Left cardiac atrium (tissue), 4 donors: Measurements from ENCODE around the gene MAGEA6. TPM values are rescaled to one million over a fixed set of nuclear protein-coding genes. Genes with fewer than 3 reads are reported as not detected.
"Not testable (repeated sequence)": the region's sequence is repeated elsewhere in the genome, so short reads cannot be mapped to it uniquely, and the experiment has no call there.

Experiments used
- ATAC-seq, 2 donors: fragments of 200-7000 bp; cut with Tn5 transposase; one replicate each; pipeline ENCODE4 v1.9.1; 2020; ENCODE audit warnings: mild to moderate bottlenecking in 2 of 2, moderate library complexity in 2 of 2
- DNase-seq: peaks from one replicate; pipeline ENCODE4 v3.0.0-alpha.2; 2020
- intact Hi-C, 2 donors: fragments of 100-400 bp; cut with DNase I; formaldehyde crosslinking; loops; one replicate each; pipeline versions ENCODE4 v1.14.1 to v1.15.1; 2022 to 2023
- long read RNA-seq: library from polyadenylated mRNA; unstranded; transcript quantifications from one replicate; pipeline ENCODE4 v2.0.0, GENCODE V29; 2021
- total RNA-seq, 2 donors: library from RNA; stranded (reverse); fragmentation: NEBNext Ultra II Directional; extraction: Animal tissue kit (Norgen Biotek cat#: 25700); gene quantifications; one replicate each; pipeline ENCODE4 v1.2.1, GENCODE V29; 2021
- donor health status: DM: no; HTN: yes; CAD: no.
- donor health status: DM: no; HTN: yes; CAD: no; lungs with severe emphysema.
- donor health status: DM: yes; HTN: yes; CAD: no.
- donor health status: Dilated cardiomyopathy.

MAGEA6 gene
- not detected for total RNA-seq
- long read RNA-seq, result 0 reads

GRCh38 chrX:152769549-152770289, at the start of gene MAGEA6:
Gene MAGEA6 (minus strand): TSS chrX:152769689. CDS start chrX:152767650, 2,039 bp downstream.
- DNase-seq, intact Hi-C loops, ATAC-seq: not testable (repeated sequence)

GRCh38 chrX:152819266-152819665, 49.8 kb upstream of the MAGEA6 start:
- intact Hi-C loops, result no loop called here
- no peak for ATAC-seq
- no peak for DNase-seq

DNA sequence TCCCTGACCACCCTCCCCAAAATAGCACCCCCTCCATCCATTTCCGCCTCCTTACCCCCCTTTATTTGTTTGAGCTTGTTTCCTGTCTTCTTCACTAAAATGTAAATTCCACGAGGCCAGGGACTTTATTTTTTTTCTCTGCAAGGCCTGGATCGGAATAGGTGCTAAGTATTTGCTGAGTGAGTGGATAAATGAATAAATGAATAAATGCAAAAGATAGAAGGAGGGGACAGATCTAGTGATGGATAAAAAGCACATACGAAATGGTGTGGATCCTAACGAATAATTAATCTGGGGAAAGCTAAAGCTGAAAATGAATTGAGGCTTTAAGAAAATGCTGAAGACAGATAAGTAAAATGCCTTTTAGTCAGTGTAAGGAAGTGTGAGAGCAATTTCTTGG, 48.9 kb upstream of the MAGEA6 start:
- intact Hi-C loops, result no loop called here
- ATAC-seq, result no peak

DNA sequence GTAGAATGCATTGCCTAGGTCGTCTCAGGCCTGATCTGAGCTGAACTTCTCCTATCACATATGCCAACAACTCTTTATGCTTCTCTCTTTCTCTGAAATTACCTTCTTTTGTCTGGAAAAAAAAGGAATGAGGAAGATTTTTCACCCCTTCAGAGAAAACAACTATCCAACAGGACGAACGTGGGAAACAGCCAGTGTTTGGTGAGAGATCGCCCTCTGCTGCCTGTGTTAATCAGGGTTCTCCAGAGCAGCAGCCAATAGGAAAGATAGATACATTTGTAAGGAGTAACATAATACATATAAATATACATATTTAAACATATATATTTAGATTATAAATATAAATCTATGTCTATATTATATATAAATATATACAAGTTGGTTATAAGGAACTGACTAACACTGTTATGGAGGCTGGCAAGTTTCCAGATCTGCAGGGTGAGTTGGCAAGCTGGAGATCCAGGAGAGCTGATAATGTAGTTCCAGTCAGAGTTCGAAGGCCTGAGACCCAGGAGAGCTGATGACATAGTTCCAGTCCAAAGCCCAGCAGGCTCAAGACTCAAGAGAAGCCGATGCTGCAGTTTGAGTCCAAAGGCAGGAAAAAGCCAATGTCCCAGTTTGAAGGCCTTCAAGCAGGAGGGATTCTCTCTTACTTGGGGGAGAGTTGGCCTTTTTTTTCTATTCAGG, 47.7 kb upstream of the MAGEA6 start:
- ATAC-seq (no peak), DNase-seq (no peak)
- intact Hi-C loops, result loop anchor here in 1 of 2 donors (2.0 kb wide), 1 partner anchor 174 kb away; no protein-coding TSS in a partner anchor

More for the DNA sequence above, 48.9 kb upstream of the MAGEA6 start:
- DNase-seq, result no peak

GRCh38 chrX:152814048-152814447, 44.6 kb upstream of the MAGEA6 start:
- intact Hi-C loops, result loop anchor here in 1 of 2 donors (5.0 kb wide), 1 partner anchor 1062 kb away; no protein-coding TSS in a partner anchor
- DNase-seq (no peak), ATAC-seq (no peak)

- DNase-seq (no peak), ATAC-seq (no peak)
- intact Hi-C loops, result loop anchor here in 1 of 2 donors (5.0 kb wide), 1 partner anchor 1061 kb away; no protein-coding TSS in a partner anchor
Observed at GRCh38 chrX:152813206-152813605, 43.7 kb upstream of the MAGEA6 start.

DNA sequence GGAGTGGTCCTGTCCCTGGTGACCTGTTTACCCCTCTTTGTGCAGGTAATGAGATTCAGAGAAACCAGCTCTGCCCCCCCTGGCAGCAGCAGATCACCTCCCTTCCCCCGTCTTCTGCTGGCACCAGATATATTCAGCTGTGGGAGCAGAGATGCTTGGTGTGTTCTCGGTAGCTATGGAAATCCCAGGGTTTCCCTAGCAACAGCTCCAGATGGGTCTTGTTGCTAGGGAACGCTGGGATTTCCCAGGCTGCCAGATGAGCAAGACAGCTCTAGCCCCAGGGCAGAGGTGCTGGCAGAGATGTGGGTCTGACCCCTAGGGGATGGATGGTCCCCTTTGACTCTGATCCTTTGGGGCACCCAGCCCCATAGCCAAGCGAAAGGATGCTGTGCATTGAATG, 40.9 kb upstream of the MAGEA6 start:
- no peak for DNase-seq
- intact Hi-C loops, result loop anchor here in 1 of 2 donors (5.0 kb wide), 1 partner anchor 1058 kb away; no protein-coding TSS in a partner anchor

DNA sequence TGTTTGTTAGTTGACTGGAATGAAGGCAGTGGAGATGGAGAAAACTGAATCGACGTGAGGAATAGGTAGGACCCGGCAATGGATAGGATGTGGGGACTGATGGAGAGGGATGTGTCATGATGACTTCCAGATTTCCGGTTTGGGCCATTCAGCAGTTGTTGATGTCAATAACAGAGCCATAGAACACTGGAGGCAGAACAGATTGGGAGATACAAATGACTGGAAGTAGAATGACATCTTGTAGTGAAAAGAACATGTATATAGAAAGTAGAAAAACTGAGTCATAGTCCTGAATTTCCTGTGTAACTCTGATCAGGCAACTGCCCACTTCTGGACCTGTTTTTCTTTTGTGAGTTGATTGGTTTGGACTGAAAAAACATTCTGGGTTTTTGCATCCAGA, 36.5 kb upstream of the MAGEA6 start:
- DNase-seq (no peak), ATAC-seq (no peak)
- intact Hi-C loops, result no loop called here

More for the DNA sequence above, 40.9 kb upstream of the MAGEA6 start:
- ATAC-seq, result no peak

GRCh38 chrX:152798945-152799344, 29.5 kb upstream of the MAGEA6 start:
- DNase-seq (no peak), ATAC-seq (no peak)
- intact Hi-C loops, result no loop called here

DNA sequence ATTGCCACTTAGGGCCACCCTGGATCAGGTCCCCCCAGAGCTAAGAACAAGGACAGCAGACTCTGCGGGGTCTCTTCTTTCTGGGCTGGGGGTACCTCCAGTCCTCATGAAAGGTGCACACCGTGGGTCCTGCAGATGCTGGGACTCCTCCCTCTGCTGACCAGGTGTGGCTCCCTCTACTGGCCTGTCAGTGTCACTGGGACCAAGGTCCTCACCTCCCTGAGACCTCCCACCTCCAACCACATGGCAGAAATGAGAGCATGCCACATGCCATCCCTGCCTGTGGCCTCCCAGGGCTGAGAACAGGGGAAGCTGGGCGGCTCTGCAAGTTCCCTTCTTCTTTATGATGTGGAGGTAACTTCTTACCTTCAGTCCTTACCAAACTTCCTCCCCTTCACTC, 17.6 kb upstream of the MAGEA6 start:
- ATAC-seq, intact Hi-C loops, DNase-seq: not testable (repeated sequence)

DNA sequence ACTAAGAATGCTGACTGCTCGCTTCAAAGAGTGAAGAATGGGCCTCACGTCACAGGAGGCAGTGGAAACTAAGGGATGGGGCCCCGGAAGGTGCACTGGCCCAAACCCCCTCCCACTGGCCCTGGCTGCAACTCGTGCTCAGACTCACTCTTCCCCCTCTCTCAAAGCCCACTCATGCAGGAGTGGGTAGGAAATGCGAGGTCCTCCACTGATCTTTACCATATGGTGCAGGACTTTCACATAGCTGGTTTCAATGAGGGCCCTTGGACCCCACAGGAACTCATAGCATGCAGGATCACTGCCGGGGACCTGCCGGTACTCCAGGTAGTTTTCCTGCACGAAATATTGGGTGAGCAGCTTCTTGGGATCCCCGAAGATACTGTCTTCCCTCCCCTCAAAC, 2.9 kb downstream of the MAGEA6 start:
- DNase-seq, ATAC-seq, intact Hi-C loops: not testable (repeated sequence)

DNA sequence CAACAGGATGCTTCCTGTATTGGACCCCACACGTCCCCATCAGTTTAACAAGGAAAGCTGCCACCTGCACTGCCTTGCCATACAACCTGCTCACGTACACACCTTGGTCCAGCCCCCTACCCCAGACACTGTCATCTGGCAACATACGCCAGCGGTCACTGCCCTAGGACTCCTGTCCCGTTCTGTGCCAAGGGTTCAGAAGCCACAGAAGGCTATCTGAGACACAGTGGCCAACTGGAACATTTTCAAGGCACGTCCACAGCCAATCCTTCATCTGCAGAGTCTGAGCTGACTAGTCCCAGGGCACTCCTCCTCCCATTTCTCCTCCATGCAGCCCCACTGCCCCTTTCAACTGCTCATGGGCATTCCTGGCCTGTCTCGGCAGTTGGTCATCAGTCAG, 7.9 kb downstream of the MAGEA6 start:
- ATAC-seq, intact Hi-C loops: not testable (repeated sequence)

GRCh38 chrX:152759544-152759943, 9.9 kb downstream of the MAGEA6 start:
- ATAC-seq, intact Hi-C loops, DNase-seq: not testable (repeated sequence)

More for the DNA sequence above, 7.9 kb downstream of the MAGEA6 start:
- not testable (repeated sequence) for DNase-seq

DNA sequence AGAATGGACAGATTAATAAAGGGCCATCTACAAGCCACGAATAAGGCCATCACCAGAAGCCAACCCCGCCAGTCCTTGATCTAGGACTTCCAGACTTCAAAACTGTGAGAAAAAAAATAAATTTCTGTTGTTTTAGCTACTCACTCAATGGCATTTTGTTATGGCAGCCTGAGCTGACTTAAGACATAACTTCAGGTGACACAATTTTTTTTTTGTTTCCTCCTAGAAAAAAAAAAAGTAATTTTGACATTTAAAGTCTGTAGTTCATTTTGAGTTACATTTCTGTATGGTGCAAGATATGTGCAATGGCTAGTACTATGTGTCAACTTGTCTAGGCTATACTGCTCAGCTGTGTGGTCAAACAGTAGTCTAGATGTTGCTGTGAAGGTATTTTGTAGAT, 10.6 kb downstream of the MAGEA6 start, which contains the start of gene CSAG3:
CSAG3 (plus strand) TSS at position 301 of the 400 bp plus-strand sequence.
- DNase-seq, intact Hi-C loops, ATAC-seq: not testable (repeated sequence)

GRCh38 chrX:152754871-152755270, 14.6 kb downstream of the MAGEA6 start:
- intact Hi-C loops, ATAC-seq, DNase-seq: not testable (repeated sequence)

GRCh38 chrX:152753686-152754650, 15.5 kb downstream of the MAGEA6 start, which contains the start of gene MAGEA2:
Gene MAGEA2 (minus strand): TSS chrX:152753842. CDS start chrX:152751363, 2,479 bp downstream.
- ATAC-seq, intact Hi-C loops, DNase-seq: not testable (repeated sequence)

GRCh38 chrX:152738560-152738959, 30.9 kb downstream of the MAGEA6 start:
- intact Hi-C loops, result no loop called here
- no peak for ATAC-seq

GRCh38 chrX:152736528-152736927, 33.0 kb downstream of the MAGEA6 start:
- ATAC-seq, DNase-seq, intact Hi-C loops: not testable (repeated sequence)

More at GRCh38 chrX:152738560-152738959, 30.9 kb downstream of the MAGEA6 start:
- no peak for DNase-seq
